K562 (cell line): Measurements from ENCODE around the gene RTF2. TPM values are rescaled to one million over a fixed set of nuclear protein-coding genes. Genes with fewer than 3 reads are reported as not detected.

ENCODE experiments used
- ATAC-seq: fragments of 200-7000 bp; cut with Tn5 transposase; 3 replicates; pipeline ENCODE4 v1.9.1; 2020; ENCODE audit warnings: moderate library complexity
- Bru-seq: library from RNA; stranded (reverse); fragments of 400-500 nt; gene quantifications from one replicate; lab custom pipeline; 2021; lab: Mats Ljungman, UMichigan
- BruChase-seq, 2 experiments: library from RNA; stranded (reverse); fragments of 400-500 nt; gene quantifications; one replicate each; lab custom pipeline; 2021; lab: Mats Ljungman, UMichigan
- BruUV-seq: library from RNA; stranded (reverse); fragments of 400-500 nt; replicated peaks from 2 replicates; lab custom pipeline; 2021; lab: Mats Ljungman, UMichigan
- CTCF ChIA-PET: fragments of 300-600 bp; formaldehyde crosslinking; extraction: SDS; loops from one replicate; lab custom pipeline; 2021; ENCODE audit warnings: low intra/inter-chr PET ratio; lab: Yijun Ruan, JAX
- POLR2A ChIA-PET: fragments of 300-600, 350-650 bp; sonication (Branson Sonifier 250); formaldehyde crosslinking; extraction: SDS; loops from one replicate; lab custom pipeline; 2021; ENCODE audit warnings: antibody characterized with exemption, inconsistent platforms; lab: Yijun Ruan, JAX
- DNase-seq, 4 experiments: peaks; one replicate each; pipeline versions ENCODE4 v3.0.0 to v3.0.0-alpha.2; 2011 to 2018; ENCODE audit warnings: low spot score in 3 of 4, mixed read lengths in 3 of 4; ENCODE audit errors: extremely low read depth in 1 of 4
- FAIRE-seq: peaks from 2 replicates; lab custom pipeline; 2011; peaks lifted over from hg19 to GRCh38; lab: Jason Lieb, UNC
- H2AFZ ChIP-seq: 2 replicates; pipeline ENCODE4 v1.6.0; 2011; ENCODE audit warnings: low read depth, low read length, control low read depth, inconsistent platforms
- H3K27ac ChIP-seq: fragments of 200-600 bp; 3 replicates; pipeline ENCODE4 v1.8.0; 2011; ENCODE audit warnings: low read depth, mild to moderate bottlenecking, control low read depth, inconsistent platforms, low read length, moderate library complexity, mixed read lengths; ENCODE audit errors: extremely low read depth
- H3K27me3 ChIP-seq, 2 experiments: fragments of 300-600 bp in 1 of 2; 2 replicates in 1 of 2; 3 replicates in 1 of 2; pipeline versions ENCODE4 v1.6.0 to v1.8.0; 2011; ENCODE audit warnings: inconsistent platforms in 2 of 2, low read length in 2 of 2, mild to moderate bottlenecking in 1 of 2, mixed read lengths in 1 of 2, moderate library complexity in 1 of 2; ENCODE audit not compliant: control insufficient read depth in 2 of 2, insufficient read depth in 2 of 2
- H3K36me3 ChIP-seq: fragments of 300-600 bp; 3 replicates; pipeline ENCODE4 v1.8.0; 2011; ENCODE audit warnings: mild to moderate bottlenecking, low read length, inconsistent platforms; ENCODE audit not compliant: control insufficient read depth, insufficient read depth
- H3K4me1 ChIP-seq, 2 experiments: fragments of 200-600 bp in 1 of 2; replicated peaks in 1 of 2; 2 replicates in 1 of 2; 3 replicates in 1 of 2; pipeline versions ENCODE4 v1.5.1 to v1.8.0; 2011; ENCODE audit warnings: inconsistent platforms in 2 of 2, low read length in 2 of 2, mild to moderate bottlenecking in 1 of 2, mixed read lengths in 1 of 2, moderate library complexity in 1 of 2; ENCODE audit not compliant: control insufficient read depth in 2 of 2, insufficient read depth in 2 of 2
- H3K4me2 ChIP-seq: 2 replicates; pipeline ENCODE4 v1.6.1; 2011; ENCODE audit warnings: low read length, control low read depth, inconsistent platforms, mixed read lengths; ENCODE audit not compliant: insufficient read depth
- H3K4me3 ChIP-seq: fragments of 200-600 bp; sonication (generic), shearing (Covaris generic); 2 replicates; pipeline ENCODE4 v1.5.1; 2016; ENCODE audit warnings: control low read depth, inconsistent platforms
- H3K79me2 ChIP-seq: fragments of 200-600 bp; 3 replicates; pipeline ENCODE4 v1.8.0; 2011; ENCODE audit warnings: low read length, inconsistent platforms; ENCODE audit not compliant: control insufficient read depth, insufficient read depth
- H3K9ac ChIP-seq, 2 experiments: 2 replicates each; pipeline versions ENCODE4 v1.6.0 to v1.6.1; 2011; ENCODE audit warnings: low read depth in 2 of 2, low read length in 2 of 2, control low read depth in 1 of 2, inconsistent platforms in 1 of 2, mild to moderate bottlenecking in 1 of 2, mixed read lengths in 1 of 2; ENCODE audit not compliant: insufficient read depth in 1 of 2
- H3K9me1 ChIP-seq: one replicate; pipeline ENCODE4 v1.6.0; 2011; ENCODE audit warnings: inconsistent platforms, mild to moderate bottlenecking, low read length, moderate library complexity; ENCODE audit not compliant: control insufficient read depth, insufficient read depth
- H3K9me3 ChIP-seq: replicated peaks from 2 replicates; pipeline ENCODE4 v1.5.1; 2011; ENCODE audit warnings: low read depth, low read length, inconsistent platforms; ENCODE audit not compliant: control insufficient read depth, insufficient read depth
- H4K20me1 ChIP-seq: replicated peaks from 2 replicates; pipeline ENCODE4 v1.6.1; 2011; ENCODE audit warnings: low read length, inconsistent platforms, mixed read lengths; ENCODE audit not compliant: control insufficient read depth, insufficient read depth
- CREB3L1 ChIP-seq: fragments of 450-650 bp; IDR thresholded peaks from 2 replicates; pipeline ENCODE4 v1.6.1; 2014; ENCODE audit warnings: low read depth, mild to moderate bottlenecking, moderate library complexity, borderline replicate concordance
- EGR1 ChIP-seq: fragments of 450-650 bp; conservative IDR thresholded peaks from 2 replicates; pipeline ENCODE4 v1.6.1; 2017; ENCODE audit warnings: mild to moderate bottlenecking
- ETV1 ChIP-seq: fragments of 450-650 bp; conservative IDR thresholded peaks from 2 replicates; pipeline ENCODE4 v1.6.1; 2016; ENCODE audit warnings: missing genetic modification characterization, control low read depth, low read depth, missing compliant biosample characterization
- GABPA ChIP-seq: fragments of 200-800 bp; sonication (Bioruptor generic); conservative IDR thresholded peaks from 2 replicates; pipeline ENCODE4 v1.6.1; 2016; ENCODE audit warnings: low read depth, missing genetic modification characterization, missing compliant biosample characterization
- MLLT1 ChIP-seq, 2 experiments: fragments of 450-650 bp; IDR thresholded peaks; 2 replicates each; pipeline ENCODE4 v1.6.1; 2016
- MYC ChIP-seq, 2 experiments: fragments of 250-450 bp in 1 of 2; sonication (Bioruptor Pico) in 1 of 2; IDR thresholded peaks; 2 replicates each; pipeline versions ENCODE4 v1.5.1 to v1.6.1; 2012 to 2021; ENCODE audit warnings: low read depth in 2 of 2, borderline replicate concordance in 1 of 2, improper control_type of control experiment in 1 of 2, low read length in 1 of 2, mild to moderate bottlenecking in 1 of 2, moderate library complexity in 1 of 2
- NCOA1 ChIP-seq: fragments of 450-650 bp; IDR thresholded peaks from 2 replicates; pipeline ENCODE4 v1.6.1; 2016; ENCODE audit warnings: low read depth
- SUPT5H ChIP-seq: fragments of 450-650 bp; IDR thresholded peaks from 2 replicates; pipeline ENCODE4 v1.6.1; 2016
- ZNF24 ChIP-seq: fragments of 450-650 bp; IDR thresholded peaks from 2 replicates; pipeline ENCODE4 v1.6.1; 2016
- WGBS: fragments of 100-300 bp; shearing (Covaris generic); methylation state at CpG from one replicate; pipeline ENCODE4 v1.1.6; 2016; ENCODE audit warnings: low coverage, mixed read lengths; ENCODE audit not compliant: insufficient coverage; ENCODE audit errors: missing lambda C conversion rate; 5-methylcytosine and 5-hydroxymethylcytosine counted together
- in situ Hi-C: fragments of 300-500 bp; cut with MboI; formaldehyde crosslinking; loops from 4 replicates; pipeline ENCODE4 v1.15.0; 2018; ENCODE audit warnings: inconsistent platforms, mixed read lengths
- intact Hi-C: fragments of 100-400 bp; cut with micrococcal nuclease; formaldehyde crosslinking; loops from 2 replicates; pipeline ENCODE4 v1.14.2; 2022
- long read RNA-seq, 3 experiments: library from polyadenylated mRNA in 2 of 3; library from RNA in 1 of 3; unstranded in 2 of 3; stranded (forward) in 1 of 3; transcript quantifications; one replicate each; pipeline ENCODE4 v2.0.0, GENCODE V29; 2019 to 2022
- polyA minus RNA-seq, 3 experiments: library from RNA; depleted of rRNA, polyadenylated mRNA; stranded (reverse); fragments of >200 nt; gene quantifications; 2 replicates each; pipeline ENCODE4 v1.2.3, GENCODE V29; 2011
- polyA plus RNA-seq, 8 experiments: library from polyadenylated mRNA; depleted of rRNA in 4 of 8; stranded (reverse) in 5 of 8; unstranded in 3 of 8; fragments of >200 nt; fragmentation: Nextera tagmentation in 2 of 8; fragmentation: Illumina TruSeq in 1 of 8; extraction: Ambion mirVana in 2 of 8; extraction: Trizol in 1 of 8; gene quantifications; 2 replicates each; pipeline versions ENCODE4 v1.2.1 to v1.2.3, GENCODE V29; 2011 to 2014; ENCODE audit warnings: inconsistent platforms in 1 of 8, missing spikeins in 1 of 8
- total RNA-seq, 7 experiments: library from RNA; depleted of rRNA in 6 of 7; stranded (reverse); fragments of >200 nt in 6 of 7; fragmentation: Illumina TruSeq in 2 of 7; extraction: Trizol in 2 of 7; gene quantifications; 2 replicates each; pipeline versions ENCODE4 v1.2.1 to v1.2.3, GENCODE V29; 2011 to 2021; ENCODE audit warnings: low replicate concordance in 1 of 7
- TF ChIP-seq, protein P1 (sequence below): IDR thresholded peaks from 2 replicates; pipeline ENCODE4 v1.6.1; 2011; ENCODE audit not compliant: insufficient read length; ENCODE audit errors: extremely low read depth

The RTF2 gene
- 29.7 and 29.9 TPM in 2 replicates for total RNA-seq (2011; cell fraction: chromatin; rRNA removed; ENCODE audit: low replicate concordance)
- total RNA-seq (2011; cell fraction: nucleolus; rRNA removed) = 20.7 and 24.2 TPM in 2 replicates
- total RNA-seq (2011; cell fraction: nucleoplasm; rRNA removed) = 33.1 and 37.2 TPM in 2 replicates
- total RNA-seq (2014; rRNA removed) = 67.0 and 69.1 TPM in 2 replicates
- 62.1 and 69.8 TPM in 2 replicates for total RNA-seq (2014; rRNA removed; fragmentation: Illumina TruSeq; extraction: Trizol)
- total RNA-seq (2015; rRNA removed; fragmentation: Illumina TruSeq; extraction: Trizol) = 67.9 and 70.4 TPM in 2 replicates
- total RNA-seq (2021) = 83.5 and 84.9 TPM in 2 replicates
- 82.3 and 87.4 TPM in 2 replicates for polyA plus RNA-seq (2011; rRNA removed)
- polyA plus RNA-seq (2011; cell fraction: cytosol; rRNA removed) = 68.8 and 69.8 TPM in 2 replicates
- polyA plus RNA-seq (2011; cell fraction: nucleus; rRNA removed) = 48.5 and 53.8 TPM in 2 replicates
- polyA plus RNA-seq (2012) = 65.1 and 70.9 TPM in 2 replicates
- 85.1 and 90.7 TPM in 2 replicates for polyA plus RNA-seq (2014; fragmentation: Illumina TruSeq; extraction: Trizol)
- 100 to 1,000 TPM; 114 to 177 TPM for polyA plus RNA-seq (2014; fragmentation: Nextera tagmentation; extraction: Ambion mirVana)
- 80.1 and 85.0 TPM in 2 replicates for polyA plus RNA-seq (2014; rRNA removed)
- polyA minus RNA-seq (2011; rRNA and poly(A)+ RNA removed) = 46.4 and 55.6 TPM in 2 replicates
- 29.6 and 30.2 TPM in 2 replicates for polyA minus RNA-seq (2011; cell fraction: cytosol; rRNA and poly(A)+ RNA removed)
- 10.8 and 20.4 TPM in 2 replicates for polyA minus RNA-seq (2011; cell fraction: nucleus; rRNA and poly(A)+ RNA removed)
- Bru-seq, nascent RNA = percentile 81 among the genes with signal in this experiment
- BruChase-seq, experiment 1, labeled RNA remaining after a 2-hour chase = percentile 88 among the genes with signal in this experiment
- BruChase-seq, experiment 2, labeled RNA remaining after a 6-hour chase = percentile 85 among the genes with signal in this experiment
- long read RNA-seq, experiment 1, transcript RTF2-201 (10 exons, 1,745 nt) = minor isoform, 5 of 356 reads
- long read RNA-seq, experiment 1, transcript RTF2-203 (8 exons, 1,572 nt) = minor isoform, 5 of 356 reads
- long read RNA-seq, experiment 1, transcript RTF2-202 (9 exons, 2,212 nt) = major isoform, 289 of 356 reads
- long read RNA-seq, experiment 1, partial matches to known transcripts = 35 of 356 reads
- long read RNA-seq, experiment 1, other reads (novel, unspliced or antisense) = 21 of 356 reads
- long read RNA-seq, experiment 2, transcript RTF2-202 (9 exons, 2,212 nt) = major isoform, 78 of 151 reads
- long read RNA-seq, experiment 2, transcript RTF2-203 (8 exons, 1,572 nt) = minor isoform, 5 of 151 reads
- long read RNA-seq, experiment 2, partial matches to known transcripts = 35 of 151 reads
- long read RNA-seq, experiment 2, other reads (novel, unspliced or antisense) = 29 of 151 reads
- long read RNA-seq, experiment 3, transcript RTF2-202 (9 exons, 2,212 nt) = major isoform, 182 of 215 reads
- long read RNA-seq, experiment 3, transcript RTF2-203 (8 exons, 1,572 nt) = minor isoform, 5 of 215 reads
- long read RNA-seq, experiment 3, partial matches to known transcripts = 16 of 215 reads
- long read RNA-seq, experiment 3, other reads (novel, unspliced or antisense) = 11 of 215 reads

GRCh38 chr20:56468316-56469076 lies at the start of gene RTF2:
RTF2 (plus strand) TSS chr20:56468627; CDS start chr20:56468698, 71 bp downstream.
- Histone ChIP-seq H3K36me3 (peaks cover 22% of the 10 kb centered on the region), H3K4me3 (peak within 1 kb of the TSS; percentile 88), H2AFZ (peak within 1 kb of the TSS; percentile 82), H3K27me3 (no peaks in the 10 kb centered on the region), H3K4me1 (peaks cover 3 to 6% of the 10 kb centered on the region in 2 experiments; a peak in 4 of 5 replicates), H3K79me2 (peaks cover 27% of the 10 kb centered on the region), H3K9me3 (no peaks in the 10 kb centered on the region), H3K9me1 (no peaks in the 10 kb centered on the region), H3K27ac (peak within 1 kb of the TSS; percentile 74), H4K20me1 (no peaks in the 10 kb centered on the region), H3K9ac (peak within 1 kb of the TSS; percentile 88 to 92), H3K4me2 (peak within 1 kb of the TSS; percentile 86)
- intact Hi-C loops (loop anchor here (2.0 to 5.0 kb wide), 2 partner anchors 56 to 68 kb away; partner anchors contain the start of gene CASS4), in situ Hi-C loops (no loop called here)
- ATAC-seq (peak; percentile 99), FAIRE-seq (peak; percentile 87), DNase-seq (peak; percentile 93 to 98 (median 96))
- POLR2A ChIA-PET = interaction anchor here (0.7 to 2.0 kb wide), 8 partner anchors 10 to 765 kb away, joined by 3 to 6 read pairs (median 3); partner anchors contain the start of gene CASS4
- BruUV-seq = TSS peak; percentile 72
- under 1% methylated on average over 43 of the region's 55 CpGs for WGBS
- CTCF ChIA-PET = no interaction called here
- no peak for TF ChIP-seq ZNF24
- TF ChIP-seq, protein P1, sequence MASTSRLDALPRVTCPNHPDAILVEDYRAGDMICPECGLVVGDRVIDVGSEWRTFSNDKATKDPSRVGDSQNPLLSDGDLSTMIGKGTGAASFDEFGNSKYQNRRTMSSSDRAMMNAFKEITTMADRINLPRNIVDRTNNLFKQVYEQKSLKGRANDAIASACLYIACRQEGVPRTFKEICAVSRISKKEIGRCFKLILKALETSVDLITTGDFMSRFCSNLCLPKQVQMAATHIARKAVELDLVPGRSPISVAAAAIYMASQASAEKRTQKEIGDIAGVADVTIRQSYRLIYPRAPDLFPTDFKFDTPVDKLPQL = no peak
- TF ChIP-seq GABPA (tag) = peak; percentile 99
- TF ChIP-seq MYC (IDR thresholded peaks at IDR 0.05; ENCODE audit: low read depth, low read length) = peak; percentile 78
- TF ChIP-seq MYC (CRISPR knock-in tag; IDR thresholded peaks at IDR 0.05; ENCODE audit: borderline replicate concordance, low read depth) = no peak
- TF ChIP-seq NCOA1 = no peak
- TF ChIP-seq EGR1 = peak; percentile 100
- TF ChIP-seq MLLT1 (IDR thresholded peaks at IDR 0.05) = peak in 1 of 2 experiments; percentile 74; a peak in 1 of 4 replicates
- peak; percentile 60; the same call in 1 of the 2 replicates for TF ChIP-seq CREB3L1
- peak; percentile 60 for TF ChIP-seq ETV1 (tag)
- peak; percentile 84 for TF ChIP-seq SUPT5H
